Endometrial microvascular endothelial cells (primary cell): ENCODE data around the gene TNFSF18. TPM values are rescaled to one million over a fixed set of nuclear protein-coding genes. Genes with fewer than 3 reads are reported as not detected.

Experiments
- in situ Hi-C: cut with HindIII; loops from 2 replicates; pipeline ENCODE4 v1.10.0; 2017; ENCODE audit warnings: low sequenced_read_pairs, low pct_unique_long_range_greater_than_20kb; ENCODE audit errors: inconsistent ontology term
- total RNA-seq: library from RNA; depleted of rRNA; stranded (reverse); fragments of >200 nt; gene quantifications from one replicate; pipeline ENCODE4 v1.2.3, GENCODE V29; 2015; ENCODE audit errors: inconsistent ontology term

The TNFSF18 gene
- total RNA-seq, 1 donor from 2014 or later, result 172 TPM

- in situ Hi-C loops, result no loop called here
Measured at GRCh38 chr1:172991674-172992400, 58.9 kb downstream of the TNFSF18 start.

GRCh38 chr1:172990598-172991215, 60.0 kb downstream of the TNFSF18 start:
- in situ Hi-C loops, result no loop called here

Other genes with a start within 250 kb of the TNFSF18 start
- gene TNFSF4, start 156.4 kb upstream of the TNFSF18 start, total RNA-seq, result 30.9 TPM